Measurements from ENCODE around the gene PTER. TPM values are rescaled to one million over a fixed set of nuclear protein-coding genes. Genes with fewer than 3 reads are reported as not detected.

Gene PTER, protein sequence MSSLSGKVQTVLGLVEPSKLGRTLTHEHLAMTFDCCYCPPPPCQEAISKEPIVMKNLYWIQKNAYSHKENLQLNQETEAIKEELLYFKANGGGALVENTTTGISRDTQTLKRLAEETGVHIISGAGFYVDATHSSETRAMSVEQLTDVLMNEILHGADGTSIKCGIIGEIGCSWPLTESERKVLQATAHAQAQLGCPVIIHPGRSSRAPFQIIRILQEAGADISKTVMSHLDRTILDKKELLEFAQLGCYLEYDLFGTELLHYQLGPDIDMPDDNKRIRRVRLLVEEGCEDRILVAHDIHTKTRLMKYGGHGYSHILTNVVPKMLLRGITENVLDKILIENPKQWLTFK
- total RNA-seq = 23.0 TPM
- long read RNA-seq, transcript PTER-202 (6 exons, 3,777 nt) = major isoform, 6 of 13 reads
- long read RNA-seq, partial matches to known transcripts = 0 of 13 reads
- long read RNA-seq, other reads (novel, unspliced or antisense) = 6 of 13 reads

DNA sequence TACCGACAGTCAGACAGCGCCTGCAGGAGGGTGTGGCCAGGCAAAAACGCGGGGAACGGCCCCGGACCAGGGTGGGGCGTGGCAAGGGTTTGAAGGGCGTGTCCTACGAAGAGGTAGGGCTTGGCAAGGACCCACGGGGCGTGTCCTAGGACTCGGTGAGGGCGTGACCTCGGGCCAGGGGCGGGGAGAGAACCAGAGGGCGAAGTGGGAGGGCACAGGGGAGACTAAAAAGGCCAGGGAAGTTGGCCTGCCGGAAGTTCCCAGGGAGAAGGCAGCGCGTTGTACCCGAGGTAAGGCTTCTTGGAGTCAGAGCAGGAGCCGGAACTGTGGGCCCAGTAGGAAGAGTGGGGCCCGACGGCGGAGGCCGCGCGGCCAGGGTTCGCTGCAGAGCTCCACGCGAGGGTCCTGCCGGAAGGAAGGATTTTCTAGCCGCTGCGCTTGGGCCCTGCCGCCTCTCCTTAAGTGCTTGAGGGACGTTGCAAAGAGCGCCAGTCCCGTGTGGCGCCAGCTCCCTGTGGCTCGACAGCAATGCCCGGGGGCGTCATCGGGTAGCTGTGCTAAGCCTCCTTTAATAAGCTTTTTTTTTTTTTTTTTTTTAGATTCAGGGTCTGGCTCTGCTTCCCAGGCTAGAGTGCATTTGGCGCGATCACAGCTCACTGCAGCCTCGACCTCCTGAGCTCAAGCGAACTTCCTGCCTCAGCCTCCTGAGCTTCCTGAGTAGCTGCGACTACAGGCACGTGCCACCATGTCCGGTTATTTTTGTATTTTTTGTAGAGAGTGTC, at the start of gene PTER:
Gene PTER (plus strand): TSS at position 253 of the 782 bp plus-strand sequence. CDS start 47,375 bp downstream, outside the sequence.
- peak; percentile 100 for ATAC-seq
- intact Hi-C loops (cut with DNase I) = loop anchor here (10.0 kb wide), 1 partner anchor 378 kb away; the partner anchor contains the start of gene RSU1
- DNase-seq (ENCODE audit: missing footprints) = peak; percentile 99

DNA sequence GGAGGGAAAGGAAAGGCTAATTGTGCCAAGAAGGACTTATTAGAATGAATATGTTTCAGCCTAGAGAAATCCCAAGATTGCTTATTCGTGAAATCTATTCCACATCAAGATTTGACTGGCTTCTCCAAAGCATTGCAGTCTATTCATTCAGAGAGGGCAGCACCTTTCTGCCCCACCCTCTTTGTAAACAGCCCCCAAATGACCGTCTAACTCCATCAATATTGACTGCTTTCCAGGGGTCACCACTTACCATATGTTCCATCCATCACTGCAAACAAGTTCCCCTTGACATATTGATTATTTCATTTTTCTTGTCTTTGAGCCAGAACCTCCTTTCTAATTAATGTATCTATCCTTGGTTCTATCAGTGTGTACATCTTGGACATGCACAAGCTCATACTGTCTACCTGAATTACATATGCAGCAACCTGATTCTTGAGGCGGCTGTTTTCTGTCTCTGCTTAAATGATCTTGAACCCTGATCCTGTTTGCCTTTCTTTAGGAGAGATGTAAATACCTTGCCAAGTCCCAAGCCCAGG, 44.2 kb upstream of the PTER start:
- intact Hi-C loops (cut with DNase I) = no loop called here
- ATAC-seq = no peak

DNA sequence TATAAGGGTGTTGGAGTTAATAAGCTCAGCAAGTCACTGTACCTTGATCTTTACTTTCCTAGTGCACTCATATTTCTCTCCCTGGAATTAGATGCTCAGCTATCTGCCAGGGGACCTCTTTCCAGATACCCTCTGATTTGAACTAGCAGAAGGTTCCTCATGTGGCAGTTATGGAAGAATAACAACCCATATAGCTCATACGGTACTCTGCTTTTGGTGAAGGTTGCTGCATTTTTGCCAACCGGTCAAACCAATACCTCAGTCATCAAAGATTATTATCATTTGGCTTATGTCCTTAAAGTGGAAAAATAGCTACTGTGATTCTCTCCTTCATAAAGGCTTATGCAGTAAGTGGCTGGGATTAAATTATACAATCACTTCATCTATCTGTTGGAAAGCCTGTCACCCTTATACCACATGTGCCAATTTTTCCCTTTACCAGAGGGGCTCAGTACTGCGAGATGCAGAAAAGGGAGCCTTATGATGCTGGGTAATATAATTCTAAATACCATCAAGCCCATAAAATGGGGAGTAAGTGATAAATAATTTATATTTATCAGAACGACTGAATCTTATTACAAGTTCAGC, 43.4 kb upstream of the PTER start:
- ATAC-seq (no peak), DNase-seq (ENCODE audit: missing footprints) (no peak)
- intact Hi-C loops (cut with DNase I) = no loop called here

More for the DNA sequence above, 44.2 kb upstream of the PTER start:
- DNase-seq (ENCODE audit: missing footprints) = no peak

DNA sequence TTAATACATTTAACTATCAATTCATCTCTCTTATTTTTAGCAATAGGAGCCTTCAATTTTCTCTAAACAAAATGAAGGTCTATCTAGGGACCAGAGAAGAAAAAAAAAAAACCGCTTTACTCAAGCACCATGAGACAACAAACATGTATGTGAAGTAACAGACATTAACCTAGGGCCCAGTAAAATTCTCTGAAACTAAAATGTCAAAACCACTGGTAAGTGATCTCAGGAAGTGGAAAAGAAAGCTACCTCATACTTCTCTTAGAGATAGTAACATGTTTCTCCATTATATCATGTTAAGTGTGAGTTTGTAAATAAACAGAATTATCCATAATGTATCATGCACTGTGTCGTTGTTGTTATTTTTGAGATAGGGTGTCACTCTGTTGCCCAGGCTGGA, 35.4 kb upstream of the PTER start:
- no peak for ATAC-seq
- intact Hi-C loops (cut with DNase I) = no loop called here
- DNase-seq (ENCODE audit: missing footprints) = no peak

DNA sequence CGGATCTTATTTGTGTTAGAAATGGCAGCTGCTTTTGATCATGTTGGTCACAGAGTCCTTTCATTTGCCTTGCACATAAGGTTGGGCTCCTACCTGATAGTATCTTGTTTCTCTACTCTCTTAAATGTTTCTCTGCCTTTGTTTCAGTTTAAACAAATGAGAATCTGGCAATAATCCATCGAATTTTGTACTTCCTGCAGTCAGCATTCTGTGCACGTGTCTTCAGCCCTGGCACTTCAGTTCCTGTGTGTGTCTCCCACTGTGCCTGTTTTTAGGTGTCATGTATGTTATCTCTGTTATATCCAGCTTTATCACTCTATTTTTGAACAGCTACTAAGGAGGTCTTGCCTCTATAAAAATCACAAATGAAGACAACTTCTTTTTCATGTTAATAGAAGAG, 28.4 kb upstream of the PTER start:
- ATAC-seq (no peak), DNase-seq (ENCODE audit: missing footprints) (no peak)
- intact Hi-C loops (cut with DNase I) = no loop called here

DNA sequence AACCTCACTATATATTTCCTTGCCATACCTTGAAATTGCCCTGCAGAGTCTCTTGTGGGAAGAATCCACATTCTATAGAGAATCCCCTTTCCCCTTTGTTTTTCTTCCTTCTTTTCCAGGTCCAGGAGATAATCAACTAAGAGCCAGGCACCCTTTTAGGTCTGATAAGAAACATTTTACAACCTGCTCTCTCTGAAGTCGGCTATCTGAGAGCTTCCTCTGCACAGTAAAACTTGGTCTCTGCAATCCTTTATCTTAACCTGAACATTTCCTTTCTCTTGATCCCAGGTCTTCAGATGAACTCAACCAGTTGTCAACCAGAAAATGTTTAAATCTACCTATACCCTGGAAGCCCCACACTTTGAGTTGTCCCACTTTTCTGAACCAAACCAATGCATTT, 19.5 kb upstream of the PTER start:
- intact Hi-C loops (cut with DNase I) = no loop called here
- DNase-seq (ENCODE audit: missing footprints) = no peak
- no peak for ATAC-seq

DNA sequence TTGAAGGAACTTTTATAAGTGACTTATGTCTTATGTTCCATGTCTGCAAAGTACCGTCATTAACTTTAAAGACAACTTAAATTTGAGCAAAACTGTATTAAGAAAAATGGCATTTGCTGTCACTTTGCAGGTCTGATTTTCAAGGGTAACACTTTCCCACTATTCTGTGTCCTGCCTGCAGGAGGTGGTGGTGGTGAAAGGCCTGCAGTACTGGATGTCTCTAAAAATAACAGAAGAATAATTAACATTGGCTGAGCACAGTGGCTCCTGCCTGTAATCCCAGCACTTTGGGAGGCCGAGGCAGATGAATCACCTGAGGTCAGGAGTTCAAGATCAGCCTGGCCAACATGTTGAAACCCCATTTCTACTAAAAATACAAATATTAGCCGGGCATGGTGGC, 13.2 kb upstream of the PTER start:
- ATAC-seq (no peak), DNase-seq (ENCODE audit: missing footprints) (no peak)
- intact Hi-C loops (cut with DNase I) = no loop called here

DNA sequence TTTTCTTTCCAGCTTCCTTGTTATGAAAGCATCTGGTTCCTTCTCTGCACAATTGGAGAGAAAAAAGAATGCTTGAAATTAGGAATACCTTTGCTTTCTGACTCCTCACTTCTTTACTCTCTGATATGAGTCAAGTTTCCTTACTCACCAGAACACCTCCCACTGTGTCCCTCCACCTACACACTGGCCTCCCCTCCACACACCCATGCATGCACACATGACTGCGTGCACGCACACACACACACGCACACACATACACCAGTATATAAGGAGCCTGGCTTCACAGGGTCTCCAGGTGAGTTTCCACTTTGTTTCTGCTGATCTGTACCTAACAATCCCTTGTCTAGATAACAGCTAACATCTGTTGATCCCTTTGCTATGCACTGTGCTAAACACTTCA, 11.4 kb upstream of the PTER start:
- DNase-seq (ENCODE audit: missing footprints) (no peak), ATAC-seq (no peak)
- intact Hi-C loops (cut with DNase I) = no loop called here

DNA sequence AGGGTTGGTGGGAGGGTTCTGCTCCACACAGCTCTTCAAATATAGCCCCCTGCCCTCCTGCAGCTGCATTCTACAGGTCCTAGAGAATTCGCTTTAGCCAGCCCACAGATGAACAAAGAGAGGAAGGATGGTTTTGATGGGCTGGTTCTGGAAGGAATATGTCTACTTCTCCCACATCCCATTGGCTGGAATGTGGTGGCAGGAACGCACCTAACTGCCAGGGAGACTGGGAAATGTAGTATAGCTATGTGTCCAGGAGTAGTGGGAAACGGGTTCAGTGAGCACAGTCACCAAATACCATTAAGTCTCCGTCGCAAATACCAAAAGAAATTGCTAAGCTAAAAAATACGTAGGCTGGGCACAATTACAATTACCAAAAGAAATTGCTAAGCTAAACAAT, 7.3 kb upstream of the PTER start:
- ATAC-seq = no peak
- no peak for DNase-seq (ENCODE audit: missing footprints)
- intact Hi-C loops (cut with DNase I) = no loop called here

DNA sequence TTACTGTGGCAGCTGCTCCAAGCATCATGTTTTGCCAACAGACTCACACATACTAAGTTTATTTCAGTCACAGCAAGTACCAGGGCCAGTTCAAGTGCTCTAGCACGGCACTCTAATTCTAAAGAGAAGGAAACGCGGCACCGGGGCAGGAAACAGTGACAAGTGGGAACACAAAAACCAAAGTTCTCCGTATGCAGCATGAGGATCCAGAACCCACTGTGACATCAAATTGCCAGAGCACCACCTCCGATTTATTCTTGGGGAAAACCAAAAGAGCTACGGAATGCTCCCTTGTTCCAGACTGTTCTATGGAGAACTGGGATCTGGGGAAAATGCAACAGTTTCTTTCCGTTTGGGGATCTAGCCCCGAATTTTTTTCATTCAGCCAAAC, 448 bp upstream of the PTER start:
- ATAC-seq = peak; percentile 35
- intact Hi-C loops (cut with DNase I) = loop anchor here (10.0 kb wide), 1 partner anchor 378 kb away; the partner anchor contains the start of gene RSU1
- no peak for DNase-seq (ENCODE audit: missing footprints)

DNA sequence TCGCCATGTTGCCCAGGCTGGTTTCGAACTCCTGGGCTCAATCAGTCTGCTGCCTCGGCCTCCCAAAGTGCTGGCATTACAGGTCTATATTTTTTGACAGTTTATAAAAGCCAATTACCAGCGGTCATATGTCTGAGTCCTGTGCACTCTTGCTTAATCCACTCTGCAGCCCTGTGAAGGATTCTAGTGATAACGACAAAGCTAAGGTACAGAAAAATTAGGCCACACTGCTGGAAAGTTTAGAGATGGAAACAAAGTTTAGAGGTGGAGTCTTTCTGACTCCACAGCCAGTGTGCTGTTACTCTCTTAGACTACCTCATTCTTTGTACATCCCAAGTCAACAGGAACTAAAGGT, 707 bp downstream of the PTER start:
- intact Hi-C loops (cut with DNase I) = loop anchor here (10.0 kb wide), 1 partner anchor 377 kb away; the partner anchor contains the start of gene RSU1
- DNase-seq (ENCODE audit: missing footprints) (no peak), ATAC-seq (no peak)

DNA sequence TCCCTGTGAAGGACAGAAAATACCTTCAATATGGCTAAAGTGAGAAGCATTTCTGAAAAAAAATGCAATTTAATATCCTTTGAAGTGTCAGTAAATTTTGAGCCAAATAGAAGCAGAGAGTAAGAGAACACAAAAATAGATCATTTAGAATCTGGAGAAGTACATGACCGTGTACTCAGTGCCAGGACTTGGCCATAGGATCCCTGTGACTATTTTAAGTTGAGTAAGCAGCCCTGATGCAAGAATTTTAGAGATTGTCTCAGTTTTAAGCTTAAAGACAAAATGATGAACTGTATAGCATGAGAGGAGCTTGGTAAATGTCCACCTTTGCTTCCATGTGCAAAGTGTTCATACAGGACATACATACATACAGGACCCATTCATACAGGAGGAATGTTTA, 2.5 kb downstream of the PTER start:
- intact Hi-C loops (cut with DNase I) = loop anchor here (10.0 kb wide), 1 partner anchor 376 kb away; the partner anchor contains the start of gene RSU1
- ATAC-seq = no peak
- DNase-seq (ENCODE audit: missing footprints) = no peak

DNA sequence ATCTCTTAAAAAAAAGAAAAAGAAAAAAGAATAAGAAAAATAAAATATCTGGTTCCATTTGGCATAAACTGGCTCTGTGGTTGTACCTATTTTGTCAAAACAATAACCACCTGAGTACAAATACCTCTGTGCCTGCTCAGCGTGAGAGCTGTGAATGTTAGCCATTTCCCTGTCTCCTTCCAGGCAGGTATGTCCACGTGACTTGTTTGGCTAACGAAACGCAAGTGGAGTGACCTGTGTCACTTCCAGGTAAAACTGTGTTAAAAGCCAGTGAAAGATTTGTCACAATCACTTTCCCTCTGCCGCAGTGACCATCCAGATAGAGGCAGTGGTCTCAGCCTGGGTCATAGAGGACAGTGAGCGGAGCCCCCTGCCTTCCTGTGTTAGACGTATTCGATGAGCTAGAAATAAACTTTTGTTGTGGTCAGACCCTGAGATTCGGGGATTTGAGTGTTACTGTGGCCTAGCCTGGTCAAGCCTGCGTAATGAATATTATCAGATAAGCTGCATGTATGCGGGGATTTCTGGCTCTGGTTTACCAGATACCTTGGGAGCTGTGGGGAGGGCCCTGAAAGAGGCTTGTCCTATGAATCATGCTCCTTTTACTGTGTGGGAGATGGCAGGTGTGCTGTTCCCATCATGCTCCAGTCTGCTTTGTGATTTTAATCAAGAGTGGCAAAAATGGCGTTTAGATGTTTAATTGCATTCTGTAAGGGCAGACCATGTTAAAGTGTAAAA, 3.8 kb downstream of the PTER start:
- no peak for ATAC-seq
- intact Hi-C loops (cut with DNase I) = no loop called here
- no peak for DNase-seq (ENCODE audit: missing footprints)

DNA sequence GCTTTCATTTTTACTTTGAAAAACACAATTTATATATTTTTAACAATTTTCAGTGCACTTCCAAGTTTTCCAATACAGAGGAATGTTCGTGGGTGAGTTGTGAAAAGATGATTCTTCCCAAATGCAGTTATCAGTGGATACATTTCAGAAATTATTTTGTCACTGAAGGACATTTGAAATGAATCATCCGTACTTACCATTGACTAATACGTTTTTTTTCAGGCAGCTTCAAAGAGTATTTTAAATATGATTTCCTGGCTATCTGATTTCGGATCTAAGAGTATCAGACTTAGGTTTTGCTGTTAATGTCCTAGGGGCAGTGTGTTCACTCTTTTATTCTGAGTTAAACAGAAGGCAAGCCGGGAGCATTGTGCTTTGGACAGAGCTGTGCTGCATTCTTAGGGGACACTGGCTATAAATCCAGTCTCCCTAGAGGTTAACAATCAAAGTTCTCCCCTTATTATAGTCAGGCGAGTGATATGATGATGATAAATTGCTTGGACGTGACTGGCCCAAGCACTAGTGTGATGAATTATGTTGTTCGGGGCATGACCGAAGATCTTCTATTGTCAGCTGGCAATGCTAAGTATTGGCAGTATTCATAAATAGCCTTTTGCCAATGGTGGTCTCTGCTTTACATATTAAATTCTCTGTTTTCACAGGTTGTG, 4.5 kb downstream of the PTER start:
- DNase-seq (ENCODE audit: missing footprints) = no peak
- intact Hi-C loops (cut with DNase I) = no loop called here
- ATAC-seq = no peak

DNA sequence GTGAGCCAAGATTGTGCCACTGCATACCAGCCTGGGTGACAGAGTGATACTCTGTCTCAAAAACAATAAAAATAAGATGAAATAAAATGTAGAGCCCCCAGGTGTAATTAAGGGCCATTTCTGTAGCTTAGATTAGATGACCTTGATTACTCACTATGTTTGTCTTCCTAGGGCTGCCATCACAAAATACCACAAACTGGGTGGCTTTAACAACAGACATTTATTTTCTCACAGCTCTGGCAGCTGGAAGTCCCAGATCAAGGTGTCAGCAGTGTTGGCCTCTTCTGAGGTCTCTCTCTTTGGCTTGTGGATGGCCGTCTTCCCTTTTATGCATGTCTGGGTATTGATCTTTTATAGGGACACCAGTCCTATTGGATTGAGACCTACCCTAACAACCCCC, 6.1 kb downstream of the PTER start:
- ATAC-seq (no peak), DNase-seq (ENCODE audit: missing footprints) (no peak)
- intact Hi-C loops (cut with DNase I) = no loop called here

DNA sequence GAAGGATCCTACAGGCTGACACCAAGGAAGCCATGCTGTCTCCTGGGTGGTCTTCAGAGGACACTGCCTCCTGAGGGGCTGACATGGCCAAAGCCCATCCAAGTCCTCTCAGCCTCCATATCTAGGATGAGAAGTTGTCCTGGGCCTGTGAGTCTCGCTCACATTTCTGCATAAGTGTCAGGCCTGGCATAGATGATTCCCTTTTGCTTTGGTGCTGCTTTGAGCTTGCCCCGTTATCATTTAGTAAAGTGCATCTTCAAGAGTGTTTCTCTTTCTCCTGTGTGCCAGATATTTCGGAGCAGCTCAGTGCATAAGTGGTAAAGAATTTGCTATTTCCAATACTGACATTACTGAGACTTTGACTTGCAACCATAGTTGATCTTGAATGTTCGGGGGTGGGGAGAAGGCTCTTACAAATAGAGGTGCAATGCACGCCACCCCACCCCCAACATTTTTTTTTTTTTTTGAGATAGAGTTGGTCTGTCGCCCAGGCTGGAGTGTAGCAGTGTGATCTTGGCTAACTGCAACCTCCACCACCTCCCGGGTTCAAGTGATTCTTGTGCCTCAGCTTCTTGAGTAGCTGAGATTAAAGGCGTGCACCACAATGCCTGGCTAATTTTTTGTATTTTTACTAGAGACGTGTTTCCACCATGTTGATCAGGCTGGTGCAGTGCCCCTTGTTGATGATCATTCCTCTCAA, 9.1 kb downstream of the PTER start:
- peak; percentile 54 for ATAC-seq
- DNase-seq (ENCODE audit: missing footprints) = no peak
- intact Hi-C loops (cut with DNase I) = no loop called here

DNA sequence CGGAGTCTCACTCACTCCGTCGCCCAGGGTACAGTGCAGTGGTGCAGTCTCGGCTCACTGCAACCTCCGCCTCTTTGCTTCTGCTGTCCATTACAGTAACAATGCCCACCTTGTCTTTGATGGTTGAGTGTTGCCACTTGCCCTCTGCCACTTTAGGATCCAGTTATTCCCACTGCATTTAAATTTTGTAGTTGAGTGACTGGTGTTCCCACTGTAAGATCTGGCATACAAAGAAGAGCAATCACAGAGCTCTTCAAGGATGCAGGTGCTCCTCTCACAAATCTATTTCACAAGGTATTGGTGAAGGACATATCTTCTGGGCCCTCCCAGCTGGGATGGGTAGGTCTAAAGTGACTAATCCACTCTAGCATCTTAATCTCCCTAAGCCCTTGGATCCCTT, 12.6 kb downstream of the PTER start:
- intact Hi-C loops (cut with DNase I) = no loop called here
- ATAC-seq (no peak), DNase-seq (ENCODE audit: missing footprints) (no peak)
